GM19239 (cell line): ENCODE results near the gene SFMBT2.
A peak's percentile ranks its signal among the peaks of the same experiment; 100 is the strongest.

Experiments
- DNase-seq: peaks from one replicate; pipeline ENCODE4 v3.0.0; 2011; ENCODE audit warnings: low spot score; ENCODE audit not compliant: insufficient read length
- FAIRE-seq: peaks from 2 replicates; lab custom pipeline; 2011; peaks lifted over from hg19 to GRCh38; lab: Jason Lieb, UNC

The SFMBT2 gene

GRCh38 chr10:7426349-7426748 lies 15.5 kb upstream of the SFMBT2 start:
- DNase-seq: no peak
- no peak for FAIRE-seq

- FAIRE-seq: no peak
- no peak for DNase-seq
Measured at GRCh38 chr10:7425691-7426090, 14.9 kb upstream of the SFMBT2 start.

- DNase-seq: no peak
- FAIRE-seq: no peak
Measured at GRCh38 chr10:7424919-7425318, 14.1 kb upstream of the SFMBT2 start.

GRCh38 chr10:7424315-7424714 lies 13.5 kb upstream of the SFMBT2 start:
- FAIRE-seq: no peak

GRCh38 chr10:7423521-7423920 lies 12.7 kb upstream of the SFMBT2 start:
- FAIRE-seq: no peak
- no peak for DNase-seq

More at GRCh38 chr10:7424315-7424714, 13.5 kb upstream of the SFMBT2 start:
- no peak for DNase-seq

GRCh38 chr10:7421526-7421925 lies 10.7 kb upstream of the SFMBT2 start:
- DNase-seq: no peak
- FAIRE-seq: no peak

- DNase-seq: no peak
Measured at GRCh38 chr10:7419998-7420397, 9.2 kb upstream of the SFMBT2 start.

GRCh38 chr10:7417807-7418206 lies 7.0 kb upstream of the SFMBT2 start:
- peak; percentile 80 for FAIRE-seq
- no peak for DNase-seq

More at GRCh38 chr10:7419998-7420397, 9.2 kb upstream of the SFMBT2 start:
- no peak for FAIRE-seq

GRCh38 chr10:7417103-7417623 lies 6.3 kb upstream of the SFMBT2 start:
- no peak for FAIRE-seq

GRCh38 chr10:7414766-7415165 lies 3.9 kb upstream of the SFMBT2 start:
- FAIRE-seq (no peak), DNase-seq (no peak)

More at GRCh38 chr10:7417103-7417623, 6.3 kb upstream of the SFMBT2 start:
- no peak for DNase-seq

- no peak for DNase-seq
- no peak for FAIRE-seq
Measured at GRCh38 chr10:7412928-7413282, 2.1 kb upstream of the SFMBT2 start.

- peak; percentile 47 for FAIRE-seq
Measured at GRCh38 chr10:7412237-7412927, 1.5 kb upstream of the SFMBT2 start.

GRCh38 chr10:7411671-7412128 lies 866 bp upstream of the SFMBT2 start:
- DNase-seq (no peak), FAIRE-seq (no peak)

More at GRCh38 chr10:7412237-7412927, 1.5 kb upstream of the SFMBT2 start:
- DNase-seq: no peak

- DNase-seq (no peak), FAIRE-seq (no peak)
Measured at GRCh38 chr10:7410301-7410861, 453 bp downstream of the SFMBT2 start.

GRCh38 chr10:7409732-7410168 lies 1.1 kb downstream of the SFMBT2 start:
- DNase-seq (no peak), FAIRE-seq (peak; percentile 89)

GRCh38 chr10:7409045-7409731 lies 1.6 kb downstream of the SFMBT2 start:
- peak; percentile 90 for FAIRE-seq

GRCh38 chr10:7408291-7409044 lies 2.4 kb downstream of the SFMBT2 start:
- FAIRE-seq (no peak), DNase-seq (no peak)

More at GRCh38 chr10:7409045-7409731, 1.6 kb downstream of the SFMBT2 start:
- no peak for DNase-seq

- FAIRE-seq (peak; percentile 51), DNase-seq (no peak)
Measured at GRCh38 chr10:7407368-7408290, 3.2 kb downstream of the SFMBT2 start.

- DNase-seq (no peak), FAIRE-seq (peak; percentile 14)
Measured at GRCh38 chr10:7406712-7407333, 4.0 kb downstream of the SFMBT2 start.
